Loucy (cell line): Measurements from ENCODE around the gene CDC42BPB.

Experiments
- H2AFZ ChIP-seq: fragments of 200-600 bp; sonication (generic); 2 replicates; pipeline ENCODE4 v1.6.0; 2016; ENCODE audit warnings: antibody characterized with exemption, mild to moderate bottlenecking, low read length, moderate library complexity
- H3F3A ChIP-seq: fragments of 200-600 bp; 2 replicates; pipeline ENCODE4 v1.6.0; 2016; ENCODE audit warnings: antibody characterized with exemption, low read depth, mild to moderate bottlenecking
- H3K27me3 ChIP-seq: fragments of 200-600 bp; sonication (generic); 2 replicates; pipeline ENCODE4 v1.6.1; 2014; ENCODE audit warnings: low read length, mild to moderate bottlenecking; ENCODE audit not compliant: insufficient read depth, poor library complexity, severe bottlenecking
- H3K36me3 ChIP-seq: fragments of 200-600 bp; sonication (generic); 2 replicates; pipeline ENCODE4 v1.6.1; 2016; ENCODE audit warnings: low read length; ENCODE audit not compliant: insufficient read depth
- H3K4me1 ChIP-seq: fragments of 200-600 bp; sonication (generic); 2 replicates; pipeline ENCODE4 v1.5.1; 2014; ENCODE audit warnings: low read length, mild to moderate bottlenecking; ENCODE audit not compliant: insufficient read depth, poor library complexity, severe bottlenecking
- H3K4me2 ChIP-seq: fragments of 200-600 bp; sonication (generic); 2 replicates; pipeline ENCODE4 v1.6.0; 2014; ENCODE audit warnings: antibody characterized with exemption, low read length, low read depth, mild to moderate bottlenecking; ENCODE audit not compliant: poor library complexity, severe bottlenecking
- H3K4me3 ChIP-seq: fragments of 200-600 bp; sonication (generic); 2 replicates; pipeline ENCODE4 v1.5.1; 2014; ENCODE audit warnings: low read length, mild to moderate bottlenecking, mixed read lengths; ENCODE audit not compliant: poor library complexity, severe bottlenecking
- H3K79me2 ChIP-seq: fragments of 200-600 bp; sonication (generic); 2 replicates; pipeline ENCODE4 v1.6.1; 2014; ENCODE audit warnings: low read length; ENCODE audit not compliant: insufficient read depth
- H3K9ac ChIP-seq: fragments of 200-600 bp; sonication (generic); 2 replicates; pipeline ENCODE4 v1.6.0; 2014; ENCODE audit warnings: mild to moderate bottlenecking, low read depth, low read length, moderate library complexity; ENCODE audit not compliant: poor library complexity, severe bottlenecking
- H3K9me2 ChIP-seq: fragments of 200-600 bp; sonication (generic); replicated peaks from 2 replicates; pipeline ENCODE4 v1.6.1; 2016; ENCODE audit warnings: low read depth, low read length, mixed read lengths
- H3K9me3 ChIP-seq: fragments of 200-600 bp; sonication (generic); 2 replicates; pipeline ENCODE4 v1.6.1; 2014; ENCODE audit warnings: mild to moderate bottlenecking, antibody characterized with exemption, low read length, low read depth; ENCODE audit not compliant: insufficient read depth
- H4K20me1 ChIP-seq: fragments of 200-600 bp; sonication (generic); 2 replicates; pipeline ENCODE4 v1.6.0; 2014; ENCODE audit warnings: antibody characterized with exemption, low read length, mild to moderate bottlenecking; ENCODE audit not compliant: insufficient read depth, poor library complexity, severe bottlenecking
- EZH2phosphoT487 ChIP-seq: fragments of 200-600 bp; IDR thresholded peaks from 2 replicates; pipeline ENCODE4 v1.6.1; 2018; ENCODE audit warnings: antibody characterized with exemption, mild to moderate bottlenecking, moderate library complexity, borderline replicate concordance
- TF ChIP-seq, protein P1 (sequence below): fragments of 200-600 bp; sonication (generic); conservative IDR thresholded peaks from 2 replicates; pipeline ENCODE4 v1.5.1; 2014; ENCODE audit warnings: mild to moderate bottlenecking, antibody characterized with exemption, low read length

The CDC42BPB gene

GRCh38 chr14:103003351-103003615, 54.1 kb downstream of the CDC42BPB start:
- no peaks in the 10 kb centered on the region for H3K36me3 ChIP-seq
- no peaks in the 10 kb centered on the region for H4K20me1 ChIP-seq
- no peak overlapping the region for H3K4me2 ChIP-seq
- H2AFZ ChIP-seq: no peak overlapping the region
- no peaks in the 10 kb centered on the region for H3K27me3 ChIP-seq
- TF ChIP-seq, protein P1, sequence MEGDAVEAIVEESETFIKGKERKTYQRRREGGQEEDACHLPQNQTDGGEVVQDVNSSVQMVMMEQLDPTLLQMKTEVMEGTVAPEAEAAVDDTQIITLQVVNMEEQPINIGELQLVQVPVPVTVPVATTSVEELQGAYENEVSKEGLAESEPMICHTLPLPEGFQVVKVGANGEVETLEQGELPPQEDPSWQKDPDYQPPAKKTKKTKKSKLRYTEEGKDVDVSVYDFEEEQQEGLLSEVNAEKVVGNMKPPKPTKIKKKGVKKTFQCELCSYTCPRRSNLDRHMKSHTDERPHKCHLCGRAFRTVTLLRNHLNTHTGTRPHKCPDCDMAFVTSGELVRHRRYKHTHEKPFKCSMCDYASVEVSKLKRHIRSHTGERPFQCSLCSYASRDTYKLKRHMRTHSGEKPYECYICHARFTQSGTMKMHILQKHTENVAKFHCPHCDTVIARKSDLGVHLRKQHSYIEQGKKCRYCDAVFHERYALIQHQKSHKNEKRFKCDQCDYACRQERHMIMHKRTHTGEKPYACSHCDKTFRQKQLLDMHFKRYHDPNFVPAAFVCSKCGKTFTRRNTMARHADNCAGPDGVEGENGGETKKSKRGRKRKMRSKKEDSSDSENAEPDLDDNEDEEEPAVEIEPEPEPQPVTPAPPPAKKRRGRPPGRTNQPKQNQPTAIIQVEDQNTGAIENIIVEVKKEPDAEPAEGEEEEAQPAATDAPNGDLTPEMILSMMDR: no peak
- no peak for TF ChIP-seq EZH2phosphoT487
- no peaks in the 10 kb centered on the region for H3K9me2 ChIP-seq
- no peak overlapping the region for H3K9ac ChIP-seq
- no peak overlapping the region for H3K4me3 ChIP-seq
- H3K79me2 ChIP-seq: no peaks in the 10 kb centered on the region
- H3F3A ChIP-seq: no peaks in the 10 kb centered on the region
- H3K9me3 ChIP-seq: no peaks in the 10 kb centered on the region
- no peaks in the 10 kb centered on the region for H3K4me1 ChIP-seq

GRCh38 chr14:103002578-103003350, 54.6 kb downstream of the CDC42BPB start:
- Histone ChIP-seq H3K36me3 (no peaks in the 10 kb centered on the region), H2AFZ (no peak overlapping the region), H3K79me2 (no peaks in the 10 kb centered on the region), H3K4me1 (no peaks in the 10 kb centered on the region), H3K4me2 (no peak overlapping the region), H3K27me3 (no peaks in the 10 kb centered on the region), H3K4me3 (no peak overlapping the region), H4K20me1 (no peaks in the 10 kb centered on the region), H3K9me3 (no peaks in the 10 kb centered on the region), H3K9me2 (no peaks in the 10 kb centered on the region), H3F3A (no peaks in the 10 kb centered on the region), H3K9ac (no peak overlapping the region)
- TF ChIP-seq, protein P1: peak; percentile 41
- no peak for TF ChIP-seq EZH2phosphoT487

DNA sequence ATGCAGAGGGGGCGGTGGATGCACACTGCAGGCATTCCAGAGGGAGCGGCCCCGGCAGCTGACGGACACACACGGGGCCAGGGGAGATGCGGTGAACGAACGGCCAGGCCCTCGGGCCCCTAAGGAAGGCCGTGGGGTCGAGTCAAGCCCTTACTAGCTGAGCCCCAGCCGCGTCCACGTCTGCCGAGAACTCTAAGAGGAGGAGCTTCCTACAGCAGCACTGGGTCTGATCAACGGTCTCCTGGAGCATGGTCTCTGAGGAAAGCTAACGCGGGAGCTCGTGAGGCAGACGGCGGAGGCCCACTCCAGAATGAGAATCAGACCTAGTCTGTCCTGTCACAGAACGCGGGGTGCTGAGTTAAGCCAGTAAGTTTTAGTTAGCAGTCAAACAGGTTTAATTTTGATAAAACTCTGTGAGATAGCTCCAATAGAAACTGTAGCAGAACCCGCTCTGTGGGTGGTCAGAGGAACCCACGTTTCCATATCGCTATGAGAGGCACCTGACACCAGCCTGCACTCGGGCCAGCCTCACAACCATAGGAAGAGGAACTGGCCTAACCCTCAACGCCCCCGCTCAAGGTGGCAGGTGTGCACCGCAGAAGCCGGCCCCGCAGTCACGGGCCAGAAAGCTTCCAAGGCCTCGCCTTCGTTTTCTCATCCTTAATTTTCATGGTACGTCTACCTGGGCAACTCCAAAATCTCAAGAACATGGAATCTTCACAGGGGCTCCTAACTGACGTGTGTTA, 55.5 kb downstream of the CDC42BPB start:
- no peak for TF ChIP-seq EZH2phosphoT487
- TF ChIP-seq, protein P1: no peak
- H3K27me3 ChIP-seq: no peaks in the 10 kb centered on the region
- no peaks in the 10 kb centered on the region for H3K9me2 ChIP-seq
- H3F3A ChIP-seq: no peaks in the 10 kb centered on the region
- H3K4me2 ChIP-seq: no peak overlapping the region
- no peak overlapping the region for H2AFZ ChIP-seq
- no peaks in the 10 kb centered on the region for H3K36me3 ChIP-seq
- H3K4me1 ChIP-seq: no peaks in the 10 kb centered on the region
- H3K4me3 ChIP-seq: no peak overlapping the region
- H3K79me2 ChIP-seq: no peaks in the 10 kb centered on the region
- H4K20me1 ChIP-seq: no peaks in the 10 kb centered on the region
- no peak overlapping the region for H3K9ac ChIP-seq
- no peaks in the 10 kb centered on the region for H3K9me3 ChIP-seq
